PC-9 (cell line): Measurements from ENCODE around the gene XRCC5. TPM values are rescaled to one million over a fixed set of nuclear protein-coding genes. Genes with fewer than 3 reads are reported as not detected.

Source experiments
- BruUV-seq: library from RNA; stranded (reverse); fragments of 400-500 nt; replicated peaks from 2 replicates; lab custom pipeline; 2021; lab: Mats Ljungman, UMichigan
- CTCF ChIA-PET: fragments of 300-600 bp; sonication (Branson Sonifier 250); formaldehyde crosslinking; loops from one replicate; lab custom pipeline; 2022; ENCODE audit warnings: antibody characterized with exemption; lab: Charles Lee
- POLR2A ChIA-PET: fragments of 300-600 bp; sonication (Branson Sonifier 250); formaldehyde crosslinking; loops from one replicate; lab custom pipeline; 2022; ENCODE audit warnings: antibody characterized with exemption; ENCODE audit not compliant: unreplicated experiment; lab: Charles Lee
- DNase-seq, 2 experiments: peaks; one replicate each; pipeline versions ENCODE4 v3.0.0 to v3.0.0-alpha.2; 2015 to 2022; ENCODE audit warnings: mixed read lengths in 1 of 2
- H2AFZ ChIP-seq: fragments of 200-600 bp; sonication (generic); 2 replicates; pipeline ENCODE4 v1.8.1; 2017; ENCODE audit warnings: antibody characterized with exemption
- H3F3A ChIP-seq: fragments of 200-600 bp; sonication (generic); 2 replicates; pipeline ENCODE4 v1.8.1; 2017; ENCODE audit warnings: antibody characterized with exemption, mild to moderate bottlenecking, low read depth; ENCODE audit not compliant: insufficient read depth
- H3K27ac ChIP-seq: fragments of 200-600 bp; sonication (generic); 2 replicates; pipeline ENCODE4 v1.6.1; 2016; ENCODE audit warnings: mixed run types
- H3K27me3 ChIP-seq: fragments of 200-600 bp; sonication (generic); 2 replicates; pipeline ENCODE4 v1.6.1; 2016; ENCODE audit warnings: low read depth, mixed run types; ENCODE audit not compliant: insufficient read depth
- H3K36me3 ChIP-seq: fragments of 200-600 bp; sonication (generic); 2 replicates; pipeline ENCODE4 v1.6.1; 2016; ENCODE audit warnings: low read depth, mixed run types
- H3K4me1 ChIP-seq: fragments of 200-600 bp; sonication (generic); replicated peaks from 2 replicates; pipeline ENCODE4 v1.6.1; 2016; ENCODE audit warnings: mixed run types; ENCODE audit not compliant: insufficient read depth
- H3K4me2 ChIP-seq: fragments of 200-600 bp; sonication (generic); 2 replicates; pipeline ENCODE4 v1.6.1; 2017; ENCODE audit warnings: mixed run types
- H3K4me3 ChIP-seq: fragments of 200-600 bp; sonication (generic); 2 replicates; pipeline ENCODE4 v1.6.1; 2016; ENCODE audit warnings: mixed run types
- H3K79me2 ChIP-seq: fragments of 200-600 bp; sonication (generic); 2 replicates; pipeline ENCODE4 v1.6.1; 2017; ENCODE audit warnings: low read depth, mixed run types
- H3K9me2 ChIP-seq: fragments of 200-600 bp; sonication (generic); 2 replicates; pipeline ENCODE4 v1.8.1; 2017; ENCODE audit warnings: mild to moderate bottlenecking; ENCODE audit not compliant: insufficient read depth
- H3K9me3 ChIP-seq: fragments of 200-600 bp; sonication (generic); 2 replicates; pipeline ENCODE4 v1.8.1; 2016; ENCODE audit warnings: low read depth; ENCODE audit not compliant: insufficient read depth
- H4K20me1 ChIP-seq: fragments of 200-600 bp; sonication (generic); 2 replicates; pipeline ENCODE4 v1.8.1; 2017; ENCODE audit not compliant: insufficient read depth
- EZH2 ChIP-seq: fragments of 200-600 bp; sonication (generic); IDR thresholded peaks from 2 replicates; pipeline ENCODE4 v1.8.0; 2017; ENCODE audit warnings: antibody characterized with exemption, low read depth
- intact Hi-C: fragments of 100-400 bp; cut with micrococcal nuclease; formaldehyde crosslinking; loops from one replicate; pipeline ENCODE4 v1.10.0; 2022; ENCODE audit not compliant: unreplicated experiment
- total RNA-seq: library from RNA; stranded (reverse); gene quantifications from 2 replicates; pipeline ENCODE4 v1.2.3, GENCODE V29; 2021
- TF ChIP-seq, protein P1 (sequence below): fragments of 200-600 bp; sonication (generic); conservative IDR thresholded peaks from 2 replicates; pipeline ENCODE4 v1.6.1; 2017; ENCODE audit warnings: mixed run types, antibody characterized with exemption, mild to moderate bottlenecking, moderate library complexity

Gene XRCC5
- total RNA-seq, 1 experiment from 2014 or later, result 275 TPM

DNA sequence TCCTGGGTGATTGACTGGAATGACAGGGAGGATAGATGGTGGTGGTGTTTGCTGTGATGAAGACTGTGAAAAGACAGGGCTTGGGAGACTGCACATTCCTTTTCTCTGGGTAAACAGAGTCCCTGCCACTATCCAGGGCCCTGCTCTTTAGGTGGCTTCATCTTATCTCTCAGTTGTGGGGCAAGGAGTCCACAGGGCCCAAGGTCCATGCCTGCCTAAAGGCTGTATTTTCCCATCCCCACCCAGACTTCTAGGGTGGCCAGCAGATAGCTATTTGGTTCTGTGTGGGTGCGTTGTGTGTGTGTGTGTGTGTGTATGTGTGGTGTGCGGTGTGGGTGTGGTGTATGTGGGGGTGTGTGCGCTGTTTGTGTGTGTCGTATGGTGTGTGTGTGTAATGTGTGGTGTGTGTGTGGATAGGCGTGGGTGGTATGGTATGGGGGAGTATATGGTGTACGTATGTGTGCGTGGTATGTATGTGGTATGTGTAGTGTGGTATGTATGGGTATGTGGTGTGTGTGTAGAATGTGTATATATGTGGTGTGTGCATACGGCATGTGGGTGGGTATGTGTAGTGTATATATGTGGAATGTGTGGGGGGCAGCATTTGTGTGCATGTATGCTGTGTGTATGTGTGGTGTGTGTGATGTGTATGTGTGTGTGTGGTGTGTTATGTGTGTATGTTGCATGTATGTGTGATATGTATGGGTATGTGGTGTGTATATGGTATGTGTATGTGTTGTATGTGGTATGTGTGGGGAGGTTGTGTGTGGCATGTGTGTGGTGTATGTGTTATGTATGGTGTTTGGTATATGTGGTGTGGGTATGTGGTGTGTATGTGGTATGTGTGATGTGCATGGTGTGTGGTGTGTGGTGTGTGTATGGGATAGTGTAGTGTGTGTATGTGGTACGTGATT is 10.5 kb upstream of the XRCC5 start:
- POLR2A ChIA-PET, result no interaction called here
- CTCF ChIA-PET, result no interaction called here
- no peaks in the 10 kb centered on the region; the same call in 1 of the 2 replicates for H3K27me3 ChIP-seq
- H3K9me3 ChIP-seq, result peaks cover 3% of the 10 kb centered on the region; the same call in 1 of the 2 replicates
- no peak for DNase-seq
- H3K4me3 ChIP-seq, result no peak overlapping the region
- intact Hi-C loops, result no loop called here
- H3K36me3 ChIP-seq, result no peaks in the 10 kb centered on the region
- no peak overlapping the region for H2AFZ ChIP-seq
- no peak overlapping the region for H3K27ac ChIP-seq
- no peaks in the 10 kb centered on the region for H3K9me2 ChIP-seq
- no peak overlapping the region for H3K4me2 ChIP-seq
- H3K79me2 ChIP-seq, result no peaks in the 10 kb centered on the region
- no TSS peak for BruUV-seq
- no peaks in the 10 kb centered on the region for H3K4me1 ChIP-seq
- peaks cover 4% of the 10 kb centered on the region; the same call in 1 of the 2 replicates for H3F3A ChIP-seq
- TF ChIP-seq EZH2, result no peak
- TF ChIP-seq, protein P1, sequence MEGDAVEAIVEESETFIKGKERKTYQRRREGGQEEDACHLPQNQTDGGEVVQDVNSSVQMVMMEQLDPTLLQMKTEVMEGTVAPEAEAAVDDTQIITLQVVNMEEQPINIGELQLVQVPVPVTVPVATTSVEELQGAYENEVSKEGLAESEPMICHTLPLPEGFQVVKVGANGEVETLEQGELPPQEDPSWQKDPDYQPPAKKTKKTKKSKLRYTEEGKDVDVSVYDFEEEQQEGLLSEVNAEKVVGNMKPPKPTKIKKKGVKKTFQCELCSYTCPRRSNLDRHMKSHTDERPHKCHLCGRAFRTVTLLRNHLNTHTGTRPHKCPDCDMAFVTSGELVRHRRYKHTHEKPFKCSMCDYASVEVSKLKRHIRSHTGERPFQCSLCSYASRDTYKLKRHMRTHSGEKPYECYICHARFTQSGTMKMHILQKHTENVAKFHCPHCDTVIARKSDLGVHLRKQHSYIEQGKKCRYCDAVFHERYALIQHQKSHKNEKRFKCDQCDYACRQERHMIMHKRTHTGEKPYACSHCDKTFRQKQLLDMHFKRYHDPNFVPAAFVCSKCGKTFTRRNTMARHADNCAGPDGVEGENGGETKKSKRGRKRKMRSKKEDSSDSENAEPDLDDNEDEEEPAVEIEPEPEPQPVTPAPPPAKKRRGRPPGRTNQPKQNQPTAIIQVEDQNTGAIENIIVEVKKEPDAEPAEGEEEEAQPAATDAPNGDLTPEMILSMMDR, result no peak
- no peaks in the 10 kb centered on the region for H4K20me1 ChIP-seq

DNA sequence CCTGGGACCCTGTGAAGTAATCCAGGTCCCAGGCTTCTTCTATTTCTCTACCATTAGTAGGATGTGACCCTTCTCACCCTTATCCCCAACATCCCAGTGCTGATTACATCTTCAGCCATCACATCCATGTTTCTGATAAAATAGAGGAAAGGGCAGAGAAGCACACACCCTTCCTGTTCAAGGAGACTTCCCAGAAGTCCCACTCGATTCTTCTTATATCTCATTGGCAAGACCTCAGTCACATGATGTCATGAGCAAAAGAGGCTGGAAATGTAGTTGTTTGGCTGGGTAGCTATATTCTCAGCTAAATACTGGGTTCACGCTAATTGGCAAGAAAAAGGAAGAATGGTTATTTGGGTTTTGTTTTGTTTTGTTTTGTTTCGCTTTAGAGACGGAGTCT is 8.0 kb upstream of the XRCC5 start:
- Histone ChIP-seq H3F3A (peaks cover 4% of the 10 kb centered on the region; the same call in 1 of the 2 replicates), H4K20me1 (no peaks in the 10 kb centered on the region), H3K4me3 (no peak overlapping the region), H2AFZ (no peak overlapping the region), H3K36me3 (no peaks in the 10 kb centered on the region), H3K27me3 (no peaks in the 10 kb centered on the region; the same call in 1 of the 2 replicates), H3K9me3 (peaks cover 3% of the 10 kb centered on the region; the same call in 1 of the 2 replicates), H3K4me1 (no peaks in the 10 kb centered on the region), H3K9me2 (no peaks in the 10 kb centered on the region), H3K79me2 (no peaks in the 10 kb centered on the region), H3K4me2 (no peak overlapping the region), H3K27ac (no peak overlapping the region)
- intact Hi-C loops, result no loop called here
- TF ChIP-seq, protein P1, result no peak
- no peak for TF ChIP-seq EZH2
- no TSS peak for BruUV-seq
- CTCF ChIA-PET, result interaction anchor here (0.6 kb wide), 2 partner anchors 54 to 188 kb away, joined by 3 read pairs; no protein-coding TSS in a partner anchor
- POLR2A ChIA-PET, result interaction anchor here (0.6 kb wide), 1 partner anchor 654 kb away, joined by 3 read pairs; no protein-coding TSS in a partner anchor
- no peak for DNase-seq

DNA sequence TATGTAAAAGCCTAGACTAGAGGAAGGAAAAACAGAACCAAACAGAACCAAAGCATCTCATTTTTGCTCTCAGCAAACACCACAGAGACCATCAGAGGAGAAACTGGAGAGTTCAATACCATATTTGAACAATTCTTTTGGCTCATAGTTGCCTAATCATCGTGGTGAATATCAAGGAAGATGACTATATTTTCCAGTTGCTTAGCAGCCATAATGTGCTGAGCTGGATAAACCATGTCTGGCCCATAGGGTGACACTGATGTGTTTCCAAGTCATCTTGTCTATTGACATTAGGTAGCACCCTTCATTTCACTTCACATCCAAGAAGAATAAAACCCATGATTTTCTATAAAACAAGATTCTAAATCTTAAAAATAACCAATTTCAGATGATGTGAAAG is 5.9 kb upstream of the XRCC5 start:
- H3K4me2 ChIP-seq, result no peak overlapping the region
- TF ChIP-seq EZH2, result no peak
- TF ChIP-seq, protein P1, result no peak
- H3K36me3 ChIP-seq, result no peaks in the 10 kb centered on the region
- POLR2A ChIA-PET, result no interaction called here
- H3F3A ChIP-seq, result no peaks in the 10 kb centered on the region
- no peaks in the 10 kb centered on the region for H4K20me1 ChIP-seq
- peaks cover 3% of the 10 kb centered on the region; the same call in 1 of the 2 replicates for H3K9me3 ChIP-seq
- no peak overlapping the region for H3K4me3 ChIP-seq
- DNase-seq, result no peak
- H3K27ac ChIP-seq, result no peak overlapping the region
- H3K4me1 ChIP-seq, result peaks cover 1% of the 10 kb centered on the region
- H3K79me2 ChIP-seq, result no peaks in the 10 kb centered on the region
- H3K9me2 ChIP-seq, result no peaks in the 10 kb centered on the region
- intact Hi-C loops, result no loop called here
- BruUV-seq, result no TSS peak
- no peak overlapping the region for H2AFZ ChIP-seq
- CTCF ChIA-PET, result no interaction called here
- no peaks in the 10 kb centered on the region for H3K27me3 ChIP-seq
